Fibroblast of skin of left quadriceps (primary cell): ENCODE measurements around the gene NDUFS6.

ENCODE experiments used
- DNase-seq, 2 experiments: peaks; one replicate each; pipeline ENCODE4 v3.0.0-alpha.2; 2013; ENCODE audit warnings: low read depth in 2 of 2

NDUFS6 gene

DNA sequence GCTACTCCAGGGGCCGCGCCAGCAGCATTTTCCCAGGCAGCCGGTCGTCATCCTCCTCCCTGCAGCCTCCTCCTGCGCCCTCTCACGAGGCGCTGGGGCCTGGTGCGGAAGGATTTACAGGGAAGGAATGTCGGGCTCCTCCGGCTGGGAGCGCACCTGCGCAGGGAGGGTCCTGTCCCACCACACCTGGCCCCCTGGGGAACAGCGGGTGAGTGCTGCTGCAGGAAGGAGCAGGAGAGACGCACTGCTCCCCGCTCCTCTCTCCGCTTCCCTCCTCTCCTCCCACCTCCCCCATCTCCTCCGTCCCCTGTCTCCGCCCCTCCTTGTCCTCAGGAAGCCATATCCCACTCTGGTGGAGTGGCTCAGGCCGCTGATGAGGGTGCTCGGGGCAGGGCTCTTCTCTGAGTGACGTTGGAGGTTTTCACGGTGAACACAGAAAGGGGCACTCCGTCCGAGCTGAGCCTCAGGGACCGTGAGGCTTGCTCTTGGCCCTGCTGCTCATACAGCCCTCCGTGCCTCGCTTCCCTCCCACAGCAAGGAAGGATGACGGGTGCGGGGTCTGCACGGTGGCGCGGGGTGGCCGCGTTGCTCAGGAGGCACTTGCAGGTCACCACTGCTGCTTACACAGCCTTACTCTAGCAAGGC is 50.2 kb downstream of the NDUFS6 start:
- no peak for DNase-seq

GRCh38 chr5:1852324-1852947 is 51.2 kb downstream of the NDUFS6 start:
- no peak for DNase-seq

DNA sequence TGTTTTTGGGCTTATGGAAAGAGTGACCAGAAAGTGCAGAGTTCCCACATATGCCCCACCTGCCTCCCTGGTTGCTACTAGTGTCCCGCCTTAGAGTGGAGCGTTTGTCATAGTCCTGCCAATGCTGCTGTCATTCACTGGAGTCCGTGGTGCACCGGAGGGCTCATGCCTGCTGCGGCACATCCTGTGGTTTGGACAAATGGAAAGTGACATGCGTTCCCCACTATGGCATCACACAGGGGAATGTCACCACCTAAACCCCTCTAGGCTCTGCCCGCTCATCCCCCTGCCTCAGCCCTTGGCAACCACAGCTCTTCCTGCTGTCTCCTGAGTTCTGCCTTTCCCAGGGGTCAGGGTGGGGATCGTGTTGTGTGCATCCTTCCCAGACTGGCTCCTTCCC is 52.3 kb downstream of the NDUFS6 start:
- no peak for DNase-seq

- no peak for DNase-seq
Observed at GRCh38 chr5:1855075-1855474, 53.9 kb downstream of the NDUFS6 start.

- DNase-seq: no peak
Observed at GRCh38 chr5:1855596-1855995, 54.4 kb downstream of the NDUFS6 start.

DNA sequence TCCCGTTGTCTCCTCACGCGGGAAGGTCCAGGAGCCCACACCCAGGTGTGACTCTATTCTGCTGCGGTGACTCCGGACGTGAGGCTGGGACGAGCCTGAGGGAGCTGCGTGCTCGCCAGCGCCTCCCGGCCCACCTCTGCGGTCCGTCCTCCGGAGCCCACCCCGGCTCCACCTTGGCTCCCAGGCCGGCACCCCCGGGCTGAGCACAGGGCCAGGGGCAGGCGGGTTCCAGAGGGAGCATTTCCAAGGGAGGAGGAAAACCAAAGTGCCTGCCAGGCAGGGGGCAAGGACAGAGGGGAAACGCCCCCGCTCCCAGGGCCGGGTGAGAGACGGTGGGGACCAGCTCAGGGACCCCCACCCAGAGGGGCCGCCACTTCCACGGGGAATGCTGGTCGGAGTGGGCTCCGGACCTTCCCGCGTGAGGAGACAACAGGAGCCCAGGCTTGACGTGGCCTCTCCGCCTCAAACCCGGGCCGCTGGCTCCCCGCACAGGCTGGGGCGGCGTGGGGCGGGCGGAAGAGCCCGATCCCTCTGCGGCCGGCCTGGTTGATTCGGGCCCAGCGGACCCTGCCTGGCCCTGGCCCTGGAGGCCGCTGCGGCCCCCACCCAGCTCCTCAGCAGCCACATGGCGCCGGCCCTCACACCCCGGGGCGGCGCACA is 55.5 kb downstream of the NDUFS6 start:
- DNase-seq: no peak

DNA sequence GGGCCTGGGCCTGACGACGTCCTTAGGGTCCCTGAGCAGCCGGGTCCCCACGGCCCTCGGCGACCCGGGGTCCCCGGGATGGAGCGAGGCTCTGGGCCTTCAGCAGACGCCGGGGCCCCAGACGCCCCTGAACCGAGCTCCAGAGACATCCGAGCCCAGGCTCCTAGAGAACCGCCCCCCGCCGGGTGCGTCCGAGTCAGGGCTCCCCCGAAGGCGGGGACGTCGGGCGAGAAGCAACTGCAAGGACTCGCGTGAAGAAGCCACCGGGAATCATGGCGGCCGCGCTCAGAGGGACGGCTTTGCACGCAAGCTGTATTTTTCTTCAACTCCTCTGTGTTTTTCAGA is 56.0 kb downstream of the NDUFS6 start:
- DNase-seq: no peak

DNA sequence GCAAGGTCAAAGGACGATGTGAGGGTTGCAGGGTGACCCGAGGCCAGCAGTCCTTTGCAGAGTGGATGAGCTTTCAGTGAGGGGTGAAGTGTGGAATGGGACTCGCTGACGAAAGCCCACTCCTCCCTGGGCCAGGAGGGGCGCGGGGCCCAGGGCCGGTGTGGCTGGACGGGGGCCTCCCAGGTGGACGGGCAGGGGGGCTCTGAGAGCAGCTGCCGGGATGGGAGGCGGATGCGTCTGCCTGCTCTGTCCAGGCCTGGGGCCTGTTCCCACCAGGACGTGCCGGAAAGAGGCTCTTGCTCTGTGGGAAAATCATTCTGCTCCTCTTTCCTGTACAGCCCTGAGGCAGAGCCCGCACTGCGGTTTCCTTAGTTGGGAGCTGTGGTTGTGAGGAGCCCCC is 57.2 kb downstream of the NDUFS6 start:
- no peak for DNase-seq

DNA sequence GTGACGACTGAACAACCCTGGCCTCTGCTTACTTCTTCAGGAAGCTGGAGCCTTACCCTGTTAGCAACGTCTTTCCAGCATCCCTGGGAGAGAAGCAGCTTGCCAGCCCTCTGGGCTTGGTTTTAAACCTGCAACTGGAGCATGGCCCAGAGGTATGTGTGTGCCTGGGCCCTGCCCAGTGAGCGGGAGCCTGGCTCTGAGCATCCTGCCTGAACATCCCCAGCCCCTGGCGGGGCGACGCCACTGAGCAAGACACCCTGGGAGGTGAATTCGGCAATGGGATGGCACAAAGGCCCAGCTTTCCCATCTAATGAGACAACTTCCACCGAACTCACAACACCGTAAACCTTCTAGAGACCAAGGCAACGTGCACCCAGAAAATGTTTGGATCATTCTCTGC is 57.9 kb downstream of the NDUFS6 start:
- DNase-seq: no peak

DNA sequence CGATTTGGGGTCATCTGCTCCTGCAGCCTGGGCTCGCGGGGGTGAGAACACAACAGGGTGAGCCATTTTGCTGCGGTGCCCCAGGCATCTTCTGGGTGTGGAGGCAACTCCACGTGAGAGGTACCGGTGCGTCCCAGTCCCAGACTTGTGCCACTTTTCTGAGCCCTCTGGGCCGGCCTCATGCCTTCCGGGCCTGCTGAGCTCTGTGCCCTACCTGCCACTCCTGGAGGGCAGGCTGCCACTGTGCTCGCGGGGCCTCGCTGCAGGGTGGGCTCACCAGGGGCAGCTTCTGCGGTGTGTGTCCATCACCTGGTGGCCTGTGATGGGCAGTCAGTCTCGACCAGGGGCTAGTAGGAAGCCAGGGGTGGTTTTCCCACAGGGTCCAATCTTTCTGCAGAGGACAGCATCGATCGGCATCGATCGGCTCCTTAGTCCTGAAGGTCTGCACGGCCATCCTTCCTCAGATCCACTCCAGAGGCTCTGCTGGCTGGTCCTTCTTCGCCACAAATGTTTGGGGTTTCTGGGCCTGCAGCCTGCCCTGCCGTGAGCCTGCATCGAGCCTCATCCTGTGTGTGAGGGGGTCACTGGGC is 58.9 kb downstream of the NDUFS6 start:
- no peak for DNase-seq

DNA sequence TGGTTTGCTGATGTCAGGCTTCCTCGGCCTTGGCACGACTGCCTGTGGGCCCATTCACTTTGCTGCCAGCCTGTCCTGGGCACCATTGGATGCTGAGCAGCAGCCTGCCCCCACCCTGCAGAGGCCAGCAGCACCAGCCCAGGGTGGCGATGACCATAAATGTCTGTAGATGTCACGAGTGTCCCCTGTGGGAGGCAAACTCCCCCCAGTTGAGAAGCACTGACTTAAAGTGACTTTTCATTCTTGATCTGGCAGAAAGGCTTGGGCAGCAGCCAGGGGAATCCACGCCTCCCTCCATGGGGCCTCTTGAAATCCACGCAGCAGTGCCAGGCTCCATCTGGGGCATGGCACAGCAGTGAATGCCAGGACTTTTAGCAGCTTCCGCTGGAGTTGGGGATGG is 59.7 kb downstream of the NDUFS6 start:
- no peak for DNase-seq

GRCh38 chr5:1864896-1865440 is 63.8 kb downstream of the NDUFS6 start:
- no peak for DNase-seq

DNA sequence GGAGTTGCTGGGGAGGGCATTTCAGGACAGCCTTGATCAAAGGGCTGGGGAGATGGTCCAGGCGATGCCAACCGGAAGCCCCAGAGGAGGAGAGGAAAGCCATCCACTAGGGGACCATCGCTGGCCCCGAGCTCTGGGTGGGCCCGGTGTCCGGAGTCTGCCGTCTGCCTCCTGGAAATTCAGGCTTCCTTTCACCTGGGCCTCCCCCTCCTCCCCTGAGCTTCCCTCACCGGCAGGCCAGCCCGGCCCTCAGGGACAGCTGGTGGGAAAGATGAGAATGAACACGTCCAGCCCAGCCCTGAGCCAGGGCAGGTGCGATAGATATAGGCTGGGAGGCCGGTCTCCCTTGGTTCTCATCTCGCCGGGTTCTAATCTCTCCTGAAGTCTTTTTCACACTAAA is 64.3 kb downstream of the NDUFS6 start:
- DNase-seq: no peak
